ENCODE measurements around the gene GPC6. TPM values are rescaled to one million over a fixed set of nuclear protein-coding genes. Genes with fewer than 3 reads are reported as not detected.

GPC6 gene
- total and polyA plus RNA-seq, 2 donors (not counting 3 experiments of a cell fraction or from before 2014, with no cell fraction given) = 0.01 TPM; not detected in 1

DNA sequence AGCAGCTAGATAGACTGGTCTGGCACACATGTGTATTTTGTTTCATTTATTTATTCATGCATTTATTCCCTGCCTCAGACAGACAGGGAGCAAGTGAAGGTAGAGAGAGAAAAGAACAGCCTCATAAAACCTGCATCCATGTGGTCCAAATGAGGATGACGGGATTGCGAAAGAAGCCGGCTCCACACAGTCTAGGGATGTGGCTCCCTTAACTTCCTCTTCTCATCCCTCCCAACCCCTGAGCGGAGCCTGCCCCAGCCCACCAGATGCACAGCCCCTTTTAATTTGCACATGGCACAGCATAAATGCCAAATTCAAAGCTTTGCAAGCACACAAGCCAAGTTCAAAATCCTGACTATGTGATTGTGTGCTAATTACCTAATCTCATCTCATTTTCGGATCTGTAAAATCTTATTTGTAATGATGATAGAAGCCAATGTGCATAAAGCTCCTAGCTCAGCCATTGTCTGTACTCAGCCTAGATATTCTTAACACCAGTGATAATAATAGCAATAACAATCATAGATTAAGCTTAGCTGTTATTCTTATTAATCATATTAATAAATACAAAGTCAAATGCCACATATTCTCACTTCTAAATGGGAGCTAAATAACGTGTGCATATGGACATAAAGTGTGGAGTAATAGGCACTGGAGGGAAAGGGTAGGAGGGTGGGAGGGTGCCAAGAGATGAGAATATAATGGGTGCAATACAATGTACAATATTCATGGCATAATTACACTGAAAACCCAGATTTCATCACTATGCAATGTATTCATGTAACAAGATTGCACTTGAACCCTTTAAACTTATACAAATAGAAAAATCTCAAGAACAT, 1096.5 kb downstream of the GPC6 start:
- Histone ChIP-seq H2AFZ (ENCODE audit: low read depth, low read length) (no peak overlapping the region), H3K9me3 (replicated peaks; ENCODE audit: control insufficient read depth, insufficient read depth, low read length) (no peaks in the 10 kb centered on the region), H3K79me2 (ENCODE audit: control insufficient read depth, insufficient read depth, low read length) (no peaks in the 10 kb centered on the region), H3K9me1 (replicated peaks; ENCODE audit: control insufficient read depth, extremely low read depth, insufficient read depth, low read length) (no peaks in the 10 kb centered on the region), H3K4me2 (ENCODE audit: insufficient read depth, low read length) (no peak overlapping the region), H3K27ac (ENCODE audit: insufficient read depth, low read depth, low read length) (no peak overlapping the region), H3K36me3 (ENCODE audit: control insufficient read depth in 2 of 2, extremely low read depth in 1 of 2, insufficient read depth in 2 of 2, low read length in 2 of 2) (no peaks in the 10 kb centered on the region), H3K4me3 (replicated peaks in 1 of 3; ENCODE audit: insufficient read depth in 1 of 3, low read depth in 1 of 3, low read length in 3 of 3) (no peak overlapping the region), H4K20me1 (replicated peaks; ENCODE audit: control insufficient read depth, extremely low read depth, insufficient read depth, low read length) (no peaks in the 10 kb centered on the region), H3K4me1 (ENCODE audit: control insufficient read depth, extremely low read depth, insufficient read depth, low read length) (peaks cover 2% of the 10 kb centered on the region), H3K27me3 (ENCODE audit: control insufficient read depth in 2 of 2, insufficient read depth in 2 of 2, low read length in 2 of 2) (no peaks in the 10 kb centered on the region), H3K9ac (replicated peaks; ENCODE audit: extremely low read depth, insufficient read depth, low read length) (no peak overlapping the region)
- no TSS peak for BruUV-seq (replicated peaks)
- POLR2A ChIA-PET = no interaction called here
- TF ChIP-seq FOS (IDR thresholded peaks at IDR 0.05; ENCODE audit: borderline replicate concordance, insufficient read depth, low read length) = no peak
- TF ChIP-seq POLR2A (IDR thresholded peaks at IDR 0.05; ENCODE audit: low read depth, low read length) = no peak
- TF ChIP-seq POLR2AphosphoS5 (IDR thresholded peaks at IDR 0.05; ENCODE audit: insufficient read depth, low read depth, low read length) = no peak
- no peak for TF ChIP-seq JUN (IDR thresholded peaks at IDR 0.05; ENCODE audit: borderline replicate concordance, insufficient read depth, insufficient read length, low read depth)
- TF ChIP-seq, protein P1, sequence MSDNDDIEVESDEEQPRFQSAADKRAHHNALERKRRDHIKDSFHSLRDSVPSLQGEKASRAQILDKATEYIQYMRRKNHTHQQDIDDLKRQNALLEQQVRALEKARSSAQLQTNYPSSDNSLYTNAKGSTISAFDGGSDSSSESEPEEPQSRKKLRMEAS (IDR thresholded peaks at IDR 0.05; ENCODE audit: insufficient read depth, insufficient read length) = no peak
- TF ChIP-seq EZH2 (IDR thresholded peaks at IDR 0.05; ENCODE audit: borderline replicate concordance, low read depth, low read length, severe bottlenecking) = no peak
- TF ChIP-seq, protein P2, sequence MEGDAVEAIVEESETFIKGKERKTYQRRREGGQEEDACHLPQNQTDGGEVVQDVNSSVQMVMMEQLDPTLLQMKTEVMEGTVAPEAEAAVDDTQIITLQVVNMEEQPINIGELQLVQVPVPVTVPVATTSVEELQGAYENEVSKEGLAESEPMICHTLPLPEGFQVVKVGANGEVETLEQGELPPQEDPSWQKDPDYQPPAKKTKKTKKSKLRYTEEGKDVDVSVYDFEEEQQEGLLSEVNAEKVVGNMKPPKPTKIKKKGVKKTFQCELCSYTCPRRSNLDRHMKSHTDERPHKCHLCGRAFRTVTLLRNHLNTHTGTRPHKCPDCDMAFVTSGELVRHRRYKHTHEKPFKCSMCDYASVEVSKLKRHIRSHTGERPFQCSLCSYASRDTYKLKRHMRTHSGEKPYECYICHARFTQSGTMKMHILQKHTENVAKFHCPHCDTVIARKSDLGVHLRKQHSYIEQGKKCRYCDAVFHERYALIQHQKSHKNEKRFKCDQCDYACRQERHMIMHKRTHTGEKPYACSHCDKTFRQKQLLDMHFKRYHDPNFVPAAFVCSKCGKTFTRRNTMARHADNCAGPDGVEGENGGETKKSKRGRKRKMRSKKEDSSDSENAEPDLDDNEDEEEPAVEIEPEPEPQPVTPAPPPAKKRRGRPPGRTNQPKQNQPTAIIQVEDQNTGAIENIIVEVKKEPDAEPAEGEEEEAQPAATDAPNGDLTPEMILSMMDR (IDR thresholded peaks at IDR 0.05; ENCODE audit: extremely low read depth in 1 of 2, insufficient read depth in 1 of 2, low read depth in 1 of 2, low read length in 2 of 2) = no peak
- no peak for TF ChIP-seq MYC (IDR thresholded peaks at IDR 0.05; ENCODE audit: low read depth, low read length)
- CTCF ChIA-PET = interaction anchor here (1.3 kb wide), 2 partner anchors 8 to 12 kb away, joined by 3 to 6 read pairs; no protein-coding TSS in a partner anchor
- FAIRE-seq = no peak
- no peak for DNase-seq (ENCODE audit: low read depth, low spot score)
- intact Hi-C loops (cut with micrococcal nuclease) = no loop called here
- dilution Hi-C loops (cut with MboI; ENCODE audit: extremely low pct_ligation_motif_present, low sequenced_read_pairs) = no loop called here

Data from endothelial cell of umbilical vein (primary cell).